GM23338 (cell line): Measurements from ENCODE around the gene MOCOS. TPM values are rescaled to one million over a fixed set of nuclear protein-coding genes. Genes with fewer than 3 reads are reported as not detected.

Experiments
- ATAC-seq: fragments of 200-7000 bp; cut with Tn5 transposase; 3 replicates; pipeline ENCODE4 v1.9.1; 2020
- DNase-seq: peaks from one replicate; pipeline ENCODE4 v3.0.0-alpha.2; 2015; ENCODE audit warnings: low spot score
- H2AFZ ChIP-seq: fragments of 200-600 bp; sonication (generic); 2 replicates; pipeline ENCODE4 v1.8.0; 2016; ENCODE audit warnings: antibody characterized with exemption, mild to moderate bottlenecking, moderate library complexity
- H3F3A ChIP-seq: fragments of 200-600 bp; sonication (generic); replicated peaks from 2 replicates; pipeline ENCODE4 v1.8.0; 2017; ENCODE audit warnings: antibody characterized with exemption, mixed run types, low read depth
- H3K27ac ChIP-seq: fragments of 200-600 bp; sonication (generic); 2 replicates; pipeline ENCODE4 v1.6.1; 2016; ENCODE audit warnings: low read depth
- H3K27me3 ChIP-seq: fragments of 200-600 bp; sonication (generic); 2 replicates; pipeline ENCODE4 v1.8.0; 2016; ENCODE audit warnings: mild to moderate bottlenecking, mixed run types, moderate library complexity; ENCODE audit not compliant: insufficient read depth
- H3K36me3 ChIP-seq: fragments of 200-600 bp; sonication (generic); 2 replicates; pipeline ENCODE4 v1.8.0; 2016; ENCODE audit warnings: mild to moderate bottlenecking; ENCODE audit not compliant: insufficient read depth
- H3K4me1 ChIP-seq: fragments of 200-600 bp; sonication (generic); 2 replicates; pipeline ENCODE4 v1.8.0; 2016; ENCODE audit warnings: mild to moderate bottlenecking, moderate library complexity; ENCODE audit not compliant: insufficient read depth
- H3K4me2 ChIP-seq: fragments of 200-600 bp; sonication (generic); 2 replicates; pipeline ENCODE4 v1.7.1; 2017; ENCODE audit warnings: mixed run types
- H3K4me3 ChIP-seq: fragments of 200-600 bp; sonication (generic); 2 replicates; pipeline ENCODE4 v1.6.1; 2016; ENCODE audit warnings: mixed run types
- H3K79me2 ChIP-seq: fragments of 200-600 bp; sonication (generic); replicated peaks from 2 replicates; pipeline ENCODE4 v1.8.0; 2017; ENCODE audit warnings: mild to moderate bottlenecking; ENCODE audit not compliant: insufficient read depth
- H3K9me2 ChIP-seq: fragments of 200-600 bp; sonication (generic); 2 replicates; pipeline ENCODE4 v1.8.0; 2017; ENCODE audit not compliant: insufficient read depth
- H4K20me1 ChIP-seq: fragments of 200-600 bp; sonication (generic); replicated peaks from 2 replicates; pipeline ENCODE4 v1.8.0; 2017; ENCODE audit warnings: mild to moderate bottlenecking; ENCODE audit not compliant: insufficient read depth
- H3K27ac Mint-ChIP-seq: 2 replicates; pipeline ENCODE4 v1.8.0; 2020; ENCODE audit warnings: inconsistent platforms, mild to moderate bottlenecking, moderate library complexity, mixed read lengths
- H3K27me3 Mint-ChIP-seq: 3 replicates; pipeline ENCODE4 v1.8.0; 2022; ENCODE audit warnings: low read depth, mild to moderate bottlenecking, moderate library complexity, mixed read lengths, inconsistent platforms; ENCODE audit not compliant: insufficient read depth, poor library complexity
- H3K36me3 Mint-ChIP-seq: 3 replicates; pipeline ENCODE4 v1.8.0; 2021; ENCODE audit warnings: low read depth, mild to moderate bottlenecking, inconsistent platforms, moderate library complexity, mixed read lengths
- H3K4me1 Mint-ChIP-seq: 3 replicates; pipeline ENCODE4 v1.8.0; 2020; ENCODE audit warnings: mild to moderate bottlenecking, inconsistent platforms, mixed read lengths
- H3K4me3 Mint-ChIP-seq: 3 replicates; pipeline ENCODE4 v1.8.0; 2021; ENCODE audit warnings: moderate library complexity, mild to moderate bottlenecking, inconsistent platforms, mixed read lengths
- H3K9me3 Mint-ChIP-seq: 3 replicates; pipeline ENCODE4 v1.8.0; 2020; ENCODE audit warnings: moderate library complexity, mild to moderate bottlenecking, inconsistent platforms, mixed read lengths
- CREB1 ChIP-seq: fragments of 250-450 bp; sonication (Bioruptor Pico); IDR thresholded peaks from 2 replicates; pipeline ENCODE4 v1.5.0; 2020; ENCODE audit warnings: low read depth, mild to moderate bottlenecking, moderate library complexity
- ETS1 ChIP-seq: IDR thresholded peaks from 2 replicates; pipeline ENCODE4 v1.6.1; 2016; ENCODE audit warnings: antibody characterized with exemption
- EZH2 ChIP-seq: fragments of 200-600 bp; sonication (generic); IDR thresholded peaks from one replicate; pipeline ENCODE4 v1.8.0; 2017; ENCODE audit warnings: antibody characterized with exemption, mild to moderate bottlenecking, low read depth; ENCODE audit not compliant: unreplicated experiment
- EZH2phosphoT487 ChIP-seq: fragments of 200-600 bp; sonication (generic); IDR thresholded peaks from one replicate; pipeline ENCODE4 v1.8.1; 2018; ENCODE audit warnings: antibody characterized with exemption; ENCODE audit not compliant: unreplicated experiment
- JUNB ChIP-seq: IDR thresholded peaks from one replicate; pipeline ENCODE4 v1.6.1; 2016; ENCODE audit warnings: antibody characterized with exemption; ENCODE audit not compliant: unreplicated experiment
- NANOG ChIP-seq: IDR thresholded peaks from 2 replicates; pipeline ENCODE4 v1.6.1; 2016; ENCODE audit warnings: antibody characterized with exemption, borderline replicate concordance
- POLR2AphosphoS5 ChIP-seq: IDR thresholded peaks from 2 replicates; pipeline ENCODE4 v1.6.1; 2016; ENCODE audit warnings: antibody characterized with exemption, low read depth
- STAT1 ChIP-seq: IDR thresholded peaks from one replicate; pipeline ENCODE4 v1.6.1; 2016; ENCODE audit warnings: antibody characterized with exemption; ENCODE audit not compliant: unreplicated experiment
- ZNF114 ChIP-seq: fragments of 250-450 bp; sonication (Bioruptor Pico); IDR thresholded peaks from 2 replicates; pipeline ENCODE4 v1.5.0; 2020; ENCODE audit warnings: mild to moderate bottlenecking, moderate library complexity
- ZNF331 ChIP-seq: fragments of 250-450 bp; sonication (Bioruptor Pico); IDR thresholded peaks from 2 replicates; pipeline ENCODE4 v1.5.0; 2020; ENCODE audit warnings: low read depth, mild to moderate bottlenecking, moderate library complexity
- ZNF462 ChIP-seq: fragments of 250-450 bp; sonication (Bioruptor Pico); IDR thresholded peaks from 2 replicates; pipeline ENCODE4 v1.5.0; 2020; ENCODE audit warnings: mild to moderate bottlenecking, moderate library complexity
- polyA plus RNA-seq: library from polyadenylated mRNA; unstranded; fragments of >200 nt; fragmentation: Nextera tagmentation; extraction: Ambion mirVana; gene quantifications from 2 replicates; pipeline ENCODE4 v1.2.1, GENCODE V29; 2016
- total RNA-seq: library from RNA; depleted of rRNA; stranded (reverse); fragments of >200 nt; shearing (Covaris generic); gene quantifications from 2 replicates; pipeline ENCODE4 v1.2.3, GENCODE V29; 2014

Gene MOCOS
- total and polyA plus RNA-seq, 2 experiments from 2014 or later, result 3.9 to 7.2 TPM

- ATAC-seq (peak; percentile 59; the same call in 2 of the 3 replicates), DNase-seq (peak; percentile 10)
- H3K27me3 ChIP-seq, result no peaks in the 10 kb centered on the region
- no peak overlapping the region for H3K4me2 ChIP-seq
- H3K36me3 Mint-ChIP-seq, result peaks cover 57% of the 10 kb centered on the region
- H3K4me1 ChIP-seq, result no peaks in the 10 kb centered on the region; the same call in 1 of the 2 replicates
- no peaks in the 10 kb centered on the region for H3K79me2 ChIP-seq
- no peak for TF ChIP-seq POLR2AphosphoS5
- no peak for TF ChIP-seq ETS1
- no peak for TF ChIP-seq EZH2phosphoT487
- no peaks in the 10 kb centered on the region for H3K36me3 ChIP-seq
- H2AFZ ChIP-seq, result no peak overlapping the region
- no peaks in the 10 kb centered on the region for H4K20me1 ChIP-seq
- H3K27ac Mint-ChIP-seq, result no peak overlapping the region
- H3F3A ChIP-seq, result no peaks in the 10 kb centered on the region
- peaks cover 1% of the 10 kb centered on the region for H3K27me3 Mint-ChIP-seq
- H3K9me3 Mint-ChIP-seq, result peaks cover 5% of the 10 kb centered on the region; the same call in 2 of the 3 replicates
- no peak overlapping the region for H3K27ac ChIP-seq
- H3K4me3 Mint-ChIP-seq, result no peak overlapping the region
- no peaks in the 10 kb centered on the region for H3K9me2 ChIP-seq
- H3K4me3 ChIP-seq, result no peak overlapping the region
- peaks cover 13% of the 10 kb centered on the region for H3K4me1 Mint-ChIP-seq
Observed at GRCh38 chr18:36247036-36247435, 59.7 kb downstream of the MOCOS start.

- Histone ChIP-seq H3K9me2 (no peaks in the 10 kb centered on the region), H3K27ac (no peak overlapping the region), H3K4me2 (no peak overlapping the region), H3K27me3 (no peaks in the 10 kb centered on the region), H3K79me2 (no peaks in the 10 kb centered on the region), H3K4me3 (no peak overlapping the region), H2AFZ (no peak overlapping the region), H3K4me1 (no peaks in the 10 kb centered on the region; the same call in 1 of the 2 replicates), H3F3A (no peaks in the 10 kb centered on the region), H3K36me3 (no peaks in the 10 kb centered on the region), H4K20me1 (no peaks in the 10 kb centered on the region)
- Mint-ChIP-seq H3K4me1 (peaks cover 11% of the 10 kb centered on the region), H3K4me3 (no peak overlapping the region), H3K27ac (no peak overlapping the region), H3K36me3 (peaks cover 39% of the 10 kb centered on the region), H3K9me3 (no peaks in the 10 kb centered on the region; the same call in 2 of the 3 replicates), H3K27me3 (peaks cover 5% of the 10 kb centered on the region)
- DNase-seq, result no peak
- no peak for ATAC-seq
- TF ChIP-seq ZNF114 (CRISPR knock-in tag) (no peak), JUNB (no peak), ZNF331 (no peak), POLR2AphosphoS5 (no peak), ETS1 (no peak), CREB1 (CRISPR knock-in tag) (no peak), NANOG (no peak), EZH2 (no peak), EZH2phosphoT487 (no peak), STAT1 (no peak), ZNF462 (no peak)
Observed at GRCh38 chr18:36249392-36249791, 62.1 kb downstream of the MOCOS start.
